ENCODE results near the gene SLC26A6.

DNA sequence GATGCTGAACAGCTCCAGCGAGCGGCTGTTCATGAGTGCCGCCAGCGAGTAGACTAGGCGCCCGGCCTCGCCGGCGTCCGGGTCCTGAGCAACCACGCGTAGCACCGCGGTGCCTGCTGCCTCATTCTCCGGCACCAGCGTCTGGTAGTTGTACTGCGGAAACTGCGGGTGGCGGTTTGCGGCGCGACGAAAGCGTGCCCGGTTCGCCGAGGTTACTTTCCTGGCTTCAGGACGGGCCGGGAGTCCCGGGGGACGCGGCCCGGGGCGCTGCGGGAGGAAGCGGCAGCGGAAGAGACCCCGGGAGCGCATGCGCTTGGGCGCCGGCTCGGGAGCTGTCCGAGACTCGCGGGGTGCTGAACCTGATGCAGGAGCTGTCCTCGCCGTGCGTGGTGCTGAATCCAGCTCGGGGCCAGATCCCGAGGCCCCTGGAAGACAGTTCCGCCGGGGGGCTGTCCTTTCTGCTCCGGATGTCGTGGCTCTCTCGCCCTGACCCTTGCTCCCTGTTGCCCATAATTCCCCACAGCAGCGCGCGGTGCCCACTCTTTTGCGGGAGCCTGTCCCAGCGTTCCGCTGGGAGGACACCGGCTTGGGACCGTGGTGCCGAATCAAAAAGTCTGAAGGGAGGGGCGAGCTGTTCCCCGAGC lies 26.4 kb upstream of the SLC26A6 start:
- TF ChIP-seq POLR2A (IDR thresholded peaks at IDR 0.05): no peak
- TF ChIP-seq CTCF (IDR thresholded peaks at IDR 0.05): no peak
- peak; percentile 41 to 61 (median 51) for TF ChIP-seq POLR2AphosphoS5 (IDR thresholded peaks at IDR 0.05)
